Psoas muscle (tissue), 8 donors: Measurements from ENCODE around the gene MYCN. TPM values are rescaled to one million over a fixed set of nuclear protein-coding genes. Genes with fewer than 3 reads are reported as not detected.
"Not testable (repeated sequence)": the region's sequence is repeated elsewhere in the genome, so short reads cannot be mapped to it uniquely, and the experiment has no call there.

Experiments
- ATAC-seq, 4 donors: fragments of 200-7000 bp; cut with Tn5 transposase; one replicate each; pipeline ENCODE4 v1.9.1; 2020; ENCODE audit warnings: moderate library complexity in 3 of 4, mild to moderate bottlenecking in 2 of 4
- DNase-seq, 2 donors: peaks; one replicate each; pipeline ENCODE4 v3.0.0-alpha.2; 2020
- H3K27ac ChIP-seq: fragments of 200-600 bp; one replicate; pipeline ENCODE4 v1.8.0; 2022
- H3K27me3 ChIP-seq, 3 donors: fragments of 200-600 bp in 1 of 3; one replicate each; pipeline versions ENCODE4 v1.6.1 to v1.8.0; 2013 to 2022; ENCODE audit warnings: low read length in 2 of 3, mild to moderate bottlenecking in 2 of 3, moderate library complexity in 1 of 3; ENCODE audit not compliant: insufficient read depth in 3 of 3
- H3K36me3 ChIP-seq, 2 donors: fragments of 200-600 bp in 1 of 2; one replicate each; pipeline versions ENCODE4 v1.6.1 to v1.8.0; 2013 to 2022; ENCODE audit warnings: low read depth in 1 of 2, mild to moderate bottlenecking in 1 of 2, moderate library complexity in 1 of 2; ENCODE audit not compliant: insufficient read depth in 1 of 2
- H3K4me1 ChIP-seq: fragments of 200-600 bp; one replicate; pipeline ENCODE4 v1.8.0; 2022
- H3K4me3 ChIP-seq: fragments of 200-600 bp; one replicate; pipeline ENCODE4 v1.8.0; 2022; ENCODE audit warnings: mild to moderate bottlenecking
- H3K9me3 ChIP-seq: fragments of 200-600 bp; one replicate; pipeline ENCODE4 v1.8.0; 2022
- WGBS, 3 donors: extraction: QIAGEN DNeasy Blood & Tissue Kit; methylation state at CpG; one replicate each; pipeline versions ENCODE4 v1.1.6 to v1.1.7; 2013; 5-methylcytosine and 5-hydroxymethylcytosine counted together
- intact Hi-C, 2 donors: fragments of 100-400 bp; cut with DNase I; formaldehyde crosslinking; loops; one replicate each; pipeline versions ENCODE4 v1.11.0 to v1.14.2; 2022
- polyA plus RNA-seq, 3 donors: library from polyadenylated mRNA; stranded (reverse); fragments of 200-250 nt; gene quantifications; one replicate each; pipeline ENCODE4 v1.2.3, GENCODE V29; 2013
- total RNA-seq, 4 donors: library from RNA; stranded (reverse); fragmentation: NEBNext Ultra II Directional in 2 of 4; extraction: Animal tissue kit (Norgen Biotek cat#: 25700) in 2 of 4; gene quantifications; one replicate each; pipeline versions ENCODE4 v1.2.1 to v1.2.4, GENCODE V29; 2021 to 2023
- TF ChIP-seq, protein P1 (sequence below): fragments of 200-600 bp; IDR thresholded peaks from one replicate; pipeline ENCODE4 v1.8.0; 2022; ENCODE audit warnings: antibody characterized with exemption
- donor health status: healthy with polysubstance abuse.
- donor health status: DM: no; HTN: no; CAD: no; lungs with moderate emphysema.
- donor health status: Bipolar disorder and iron deficiency.
- donor health status: healthy.
- donor health status: DM: yes; HTN: yes; CAD: no.
- donor health status: DM: no; HTN: no; CAD: no.
- donor health status: DM: no; HTN: no; CAD: no.
- donor health status: DM: yes; HTN: yes; CAD: no.

MYCN gene
- total and polyA plus RNA-seq, 7 donors: 0.10 to 0.36 (median 0.25) TPM

DNA sequence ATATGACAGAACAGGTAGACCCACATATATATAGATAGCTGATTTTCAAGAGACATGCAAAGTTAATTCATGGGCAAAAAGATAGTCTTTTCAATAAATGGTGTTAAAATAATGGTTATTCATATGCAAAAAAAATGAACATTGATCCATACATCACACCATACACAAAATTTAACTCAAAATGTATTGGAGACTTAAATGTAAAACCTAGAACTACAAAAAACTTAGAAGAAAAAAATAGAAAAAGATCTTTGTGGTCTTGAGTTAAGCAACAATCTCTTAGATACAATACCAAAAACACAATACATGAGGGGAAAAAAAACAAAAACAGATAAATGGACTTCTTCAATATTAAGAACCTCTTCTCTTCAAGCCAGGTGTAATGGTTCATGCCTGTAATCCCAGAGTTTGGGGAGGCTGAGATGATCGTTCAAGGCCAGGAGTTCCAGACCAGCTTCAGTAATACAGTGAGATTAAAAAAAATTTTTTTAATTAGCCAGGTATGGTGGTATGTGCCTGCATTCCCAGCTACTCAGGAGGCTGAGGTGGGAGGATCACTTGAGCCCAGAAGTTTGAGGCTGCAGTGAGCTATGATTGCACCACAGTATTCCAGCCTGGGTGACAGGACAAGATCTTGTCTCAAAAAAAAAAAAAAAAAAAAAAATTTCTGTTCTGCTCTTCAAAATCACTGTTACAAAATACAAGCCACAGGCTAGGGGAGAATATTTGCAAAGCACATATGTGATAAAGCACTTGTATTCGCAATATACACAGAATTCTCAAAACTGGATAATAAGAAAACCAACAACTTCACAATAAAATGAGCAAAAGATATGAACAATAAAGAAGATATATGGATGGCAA lies 32.7 kb upstream of the MYCN start:
- Histone ChIP-seq H3K36me3 (no peaks in the 10 kb centered on the region), H3K4me1 (peaks cover 9% of the 10 kb centered on the region), H3K9me3 (no peaks in the 10 kb centered on the region), H3K4me3 (no peak overlapping the region), H3K27ac (no peak overlapping the region), H3K27me3 (no peaks in the 10 kb centered on the region)
- ATAC-seq (no peak), DNase-seq (no peak)
- intact Hi-C loops: no loop called here
- WGBS, 3 donors: 84 to 96% (median 90%) methylated on average over 2 of the region's 2 CpGs
- TF ChIP-seq, protein P1, sequence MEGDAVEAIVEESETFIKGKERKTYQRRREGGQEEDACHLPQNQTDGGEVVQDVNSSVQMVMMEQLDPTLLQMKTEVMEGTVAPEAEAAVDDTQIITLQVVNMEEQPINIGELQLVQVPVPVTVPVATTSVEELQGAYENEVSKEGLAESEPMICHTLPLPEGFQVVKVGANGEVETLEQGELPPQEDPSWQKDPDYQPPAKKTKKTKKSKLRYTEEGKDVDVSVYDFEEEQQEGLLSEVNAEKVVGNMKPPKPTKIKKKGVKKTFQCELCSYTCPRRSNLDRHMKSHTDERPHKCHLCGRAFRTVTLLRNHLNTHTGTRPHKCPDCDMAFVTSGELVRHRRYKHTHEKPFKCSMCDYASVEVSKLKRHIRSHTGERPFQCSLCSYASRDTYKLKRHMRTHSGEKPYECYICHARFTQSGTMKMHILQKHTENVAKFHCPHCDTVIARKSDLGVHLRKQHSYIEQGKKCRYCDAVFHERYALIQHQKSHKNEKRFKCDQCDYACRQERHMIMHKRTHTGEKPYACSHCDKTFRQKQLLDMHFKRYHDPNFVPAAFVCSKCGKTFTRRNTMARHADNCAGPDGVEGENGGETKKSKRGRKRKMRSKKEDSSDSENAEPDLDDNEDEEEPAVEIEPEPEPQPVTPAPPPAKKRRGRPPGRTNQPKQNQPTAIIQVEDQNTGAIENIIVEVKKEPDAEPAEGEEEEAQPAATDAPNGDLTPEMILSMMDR: no peak

DNA sequence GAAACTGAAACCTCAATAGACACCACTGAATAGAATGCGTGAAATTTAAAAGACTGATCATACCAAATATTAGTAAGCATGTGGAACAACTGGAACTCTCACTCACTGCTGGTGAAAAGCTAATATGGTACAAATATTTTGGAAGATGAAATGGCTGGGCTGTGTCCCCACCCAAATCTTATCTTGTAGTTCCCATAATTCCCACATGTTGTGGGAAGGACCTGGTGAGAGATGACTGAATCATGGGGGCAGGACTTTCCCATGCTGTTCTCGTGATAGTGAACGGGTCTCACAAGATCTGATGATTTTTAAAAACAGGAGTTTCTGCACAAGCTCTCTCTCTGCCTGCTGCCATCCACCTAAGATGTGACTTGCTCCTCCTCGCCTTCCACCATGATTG lies 32.0 kb upstream of the MYCN start:
- H3K27me3 ChIP-seq: no peaks in the 10 kb centered on the region
- intact Hi-C loops: no loop called here
- no peaks in the 10 kb centered on the region for H3K9me3 ChIP-seq
- DNase-seq (no peak), ATAC-seq (no peak)
- H3K36me3 ChIP-seq: no peaks in the 10 kb centered on the region
- H3K4me1 ChIP-seq: peaks cover 9% of the 10 kb centered on the region
- TF ChIP-seq, protein P1: no peak
- no peak overlapping the region for H3K27ac ChIP-seq
- WGBS, 3 donors: 74 to 89% (median 78%) methylated on average over 4 of the region's 4 CpGs
- H3K4me3 ChIP-seq: no peak overlapping the region

DNA sequence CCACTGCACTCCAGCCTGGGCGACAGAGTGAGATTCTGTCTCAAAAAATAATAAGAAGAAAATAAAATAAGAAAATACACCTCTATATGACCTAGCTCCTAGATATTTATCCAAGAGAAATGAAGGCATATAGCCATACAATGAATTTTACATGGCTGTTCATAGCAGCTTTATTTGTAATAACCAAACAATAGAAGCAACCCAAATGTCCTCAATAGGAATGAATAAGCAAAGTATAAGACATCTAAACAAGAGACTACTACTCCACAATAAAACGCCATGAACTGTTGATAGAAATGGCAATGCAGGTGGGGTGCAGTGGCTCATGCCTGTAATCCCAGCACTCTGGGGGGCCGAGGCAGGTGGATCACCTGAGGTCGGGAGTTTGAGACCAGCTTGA lies 31.2 kb upstream of the MYCN start:
- WGBS, 3 donors: 90 to 98% (median 90%) methylated on average over 4 of the region's 4 CpGs
- intact Hi-C loops: no loop called here
- no peaks in the 10 kb centered on the region for H3K9me3 ChIP-seq
- H3K27ac ChIP-seq: no peak overlapping the region
- H3K4me1 ChIP-seq: peaks cover 9% of the 10 kb centered on the region
- H3K36me3 ChIP-seq: no peaks in the 10 kb centered on the region
- no peak overlapping the region for H3K4me3 ChIP-seq
- TF ChIP-seq, protein P1: no peak
- no peaks in the 10 kb centered on the region for H3K27me3 ChIP-seq
- DNase-seq (no peak), ATAC-seq (no peak)

DNA sequence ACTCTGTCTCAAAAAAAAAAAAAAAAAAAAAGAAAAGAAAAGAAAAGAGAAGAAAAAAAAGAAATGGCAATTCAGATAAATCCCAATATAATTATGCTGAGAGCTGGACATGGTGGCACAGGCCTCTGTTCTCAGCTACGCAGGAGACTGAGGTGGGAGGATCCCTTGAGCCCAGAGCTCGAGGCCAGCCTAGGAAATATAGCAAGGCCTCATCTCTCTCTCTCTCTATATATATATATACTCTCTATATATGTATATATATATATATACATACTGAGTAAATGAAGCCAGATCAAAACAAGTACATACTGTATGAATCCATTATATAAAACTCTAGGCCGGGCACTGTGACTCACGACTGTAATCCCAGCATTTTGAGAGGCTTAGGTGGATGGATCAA lies 30.6 kb upstream of the MYCN start:
- ATAC-seq: no peak
- intact Hi-C loops: loop anchor here in 1 of 2 donors (10.0 kb wide), 1 partner anchor 275 kb away; no protein-coding TSS in a partner anchor

DNA sequence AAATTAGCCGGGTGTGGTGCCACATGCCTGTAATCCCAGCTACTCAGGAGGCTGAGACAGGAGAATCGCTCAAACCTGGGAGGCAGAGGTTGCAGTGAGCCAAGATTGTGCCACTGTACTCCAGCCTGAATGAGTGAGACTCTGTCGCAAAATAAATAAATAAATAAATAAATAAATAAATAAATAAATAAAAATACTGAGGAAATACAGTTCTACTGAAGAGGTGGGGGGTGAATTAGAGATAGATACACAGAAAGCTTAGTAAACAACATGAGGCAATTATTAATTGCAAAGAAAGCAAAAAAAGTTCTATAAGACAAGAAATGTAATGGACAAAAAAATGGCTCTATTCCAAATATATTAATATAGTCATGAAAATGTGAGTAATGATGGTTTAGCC lies 29.1 kb upstream of the MYCN start:
- not testable (repeated sequence) for H3K9me3 ChIP-seq, H3K4me3 ChIP-seq, DNase-seq, H3K27ac ChIP-seq, H3K27me3 ChIP-seq, ATAC-seq, H3K36me3 ChIP-seq
- intact Hi-C loops: loop anchor here in 1 of 2 donors (10.0 kb wide), 1 partner anchor 276 kb away; no protein-coding TSS in a partner anchor
- WGBS, 3 donors: 86 to 96% (median 88%) methylated on average over 3 of the region's 3 CpGs
- H3K4me1 ChIP-seq: peaks cover 22% of the 10 kb centered on the region

More for the DNA sequence above, 30.6 kb upstream of the MYCN start:
- Histone ChIP-seq H3K27ac (no peak overlapping the region), H3K4me1 (peaks cover 15% of the 10 kb centered on the region), H3K27me3 (no peaks in the 10 kb centered on the region), H3K4me3 (no peak overlapping the region), H3K36me3 (no peaks in the 10 kb centered on the region), H3K9me3 (no peaks in the 10 kb centered on the region)
- TF ChIP-seq, protein P1: no peak
- 96 to 97% (median 96%) methylated on average over 4 of the region's 4 CpGs for WGBS, 3 donors
- DNase-seq: no peak
